Measurements from ENCODE around the gene KRT39. TPM values are rescaled to one million over a fixed set of nuclear protein-coding genes. Genes with fewer than 3 reads are reported as not detected.
A peak's percentile ranks its signal among the peaks of the same experiment; 100 is the strongest.

KRT39 gene
- total RNA-seq, 2 donors from 2014 or later: not detected

DNA sequence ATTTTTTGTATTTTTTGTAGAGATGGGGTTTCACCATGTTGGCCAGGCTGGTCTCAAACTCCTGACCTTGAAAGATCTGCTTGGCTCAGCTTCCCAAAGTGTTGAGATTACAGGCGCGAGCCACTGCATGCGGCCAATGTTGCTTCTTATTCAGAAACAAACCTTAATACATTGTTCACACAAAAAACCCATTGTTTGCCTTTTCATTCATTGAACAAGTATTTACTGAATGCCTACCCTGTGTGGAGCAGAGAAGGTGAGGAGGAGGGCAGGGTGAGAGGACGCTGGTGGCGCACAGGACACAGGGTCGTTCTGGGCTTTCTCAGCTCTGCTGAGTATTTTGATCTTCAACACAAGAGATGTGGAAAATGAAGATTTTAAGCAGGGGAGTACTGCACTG lies 21.3 kb downstream of the KRT39 start:
- peaks cover 3% of the 10 kb centered on the region for H3K4me1 ChIP-seq
- 33 to 45% methylated on average over 6 of the region's 6 CpGs for WGBS, 2 donors
- no peak overlapping the region for H3K27ac ChIP-seq
- no peak overlapping the region for H3K4me3 ChIP-seq
- no peaks in the 10 kb centered on the region for H3K36me3 ChIP-seq (replicated peaks in 1 of 2; ENCODE audit: insufficient read depth in 1 of 2, low read depth in 2 of 2)
- intact Hi-C loops (cut with DNase I): no loop called here
- ATAC-seq (peak; percentile 33), DNase-seq (no peak)
- no peaks in the 10 kb centered on the region for H3K27me3 ChIP-seq
- TF ChIP-seq POLR2A (IDR thresholded peaks at IDR 0.05) (no peak), CTCF (IDR thresholded peaks at IDR 0.05) (no peak)
- H3K9me3 ChIP-seq: no peaks in the 10 kb centered on the region

- H3K27ac ChIP-seq: no peak overlapping the region
- intact Hi-C loops (cut with DNase I): no loop called here
- H3K36me3 ChIP-seq (replicated peaks in 1 of 2; ENCODE audit: insufficient read depth in 1 of 2, low read depth in 2 of 2): no peaks in the 10 kb centered on the region
- no peaks in the 10 kb centered on the region for H3K27me3 ChIP-seq
- no peak for TF ChIP-seq CTCF (IDR thresholded peaks at IDR 0.05)
- TF ChIP-seq POLR2A (IDR thresholded peaks at IDR 0.05): no peak
- peaks cover 3% of the 10 kb centered on the region for H3K4me1 ChIP-seq
- H3K4me3 ChIP-seq: no peak overlapping the region
- ATAC-seq: no peak
- no peaks in the 10 kb centered on the region for H3K9me3 ChIP-seq
- DNase-seq: no peak
- WGBS, 2 donors: 7 to 32% methylated on average over 1 of the region's 1 CpG
Measured at GRCh38 chr17:40944531-40944930, 22.2 kb downstream of the KRT39 start.

DNA sequence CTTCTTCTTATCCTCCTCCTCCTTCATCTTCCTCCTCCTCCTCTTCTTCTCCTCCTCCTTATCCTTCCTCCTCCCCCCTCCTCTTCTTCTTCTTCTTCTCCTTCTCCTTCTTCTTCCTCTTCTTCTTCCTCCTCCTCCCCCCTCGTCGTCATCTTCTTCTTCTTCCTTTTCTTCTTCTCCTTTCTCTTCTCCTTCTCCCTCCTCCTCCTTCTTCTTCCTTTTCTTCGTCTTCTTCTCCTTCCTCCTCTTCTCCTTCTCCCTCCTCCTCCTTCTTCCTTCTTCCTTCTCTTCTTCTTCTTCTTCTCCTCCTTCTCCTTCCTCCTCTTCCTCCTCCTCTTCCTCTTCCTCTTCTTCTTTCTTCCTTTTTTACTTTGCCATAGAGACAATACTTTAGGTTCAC lies 24.2 kb downstream of the KRT39 start:
- intact Hi-C loops (cut with DNase I): no loop called here
- 62 to 71% methylated on average over 3 of the region's 3 CpGs for WGBS, 2 donors
- TF ChIP-seq CTCF (IDR thresholded peaks at IDR 0.05) (no peak), POLR2A (IDR thresholded peaks at IDR 0.05) (no peak)

DNA sequence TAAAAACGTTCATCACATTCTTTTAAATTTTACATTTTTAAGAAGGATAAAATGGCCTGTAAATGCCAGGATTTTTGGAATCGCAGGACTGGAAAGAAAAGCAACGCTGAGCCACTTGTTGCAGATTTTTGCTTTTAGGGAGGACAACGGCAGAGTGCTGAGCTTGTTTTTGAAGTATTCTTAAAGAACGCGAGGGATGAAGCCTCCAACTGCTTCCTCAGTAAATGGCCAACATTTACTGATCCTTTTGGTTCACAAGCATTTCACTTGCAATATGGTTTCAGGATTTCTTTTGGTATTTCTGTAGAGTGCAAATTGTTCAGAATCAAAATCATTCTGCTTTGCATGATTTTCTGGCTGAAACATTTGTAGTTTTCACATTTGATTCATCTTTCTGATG lies 26.5 kb downstream of the KRT39 start:
- TF ChIP-seq POLR2A (IDR thresholded peaks at IDR 0.05) (no peak), CTCF (IDR thresholded peaks at IDR 0.05) (no peak)
- no peak for ATAC-seq
- Histone ChIP-seq H3K4me3 (no peak overlapping the region), H3K36me3 (replicated peaks in 1 of 2; ENCODE audit: insufficient read depth in 1 of 2, low read depth in 2 of 2) (no peaks in the 10 kb centered on the region), H3K4me1 (peaks cover 17% of the 10 kb centered on the region), H3K9me3 (no peaks in the 10 kb centered on the region), H3K27me3 (no peaks in the 10 kb centered on the region), H3K27ac (no peak overlapping the region)
- no peak for DNase-seq
- intact Hi-C loops (cut with DNase I): no loop called here
- 76 to 79% methylated on average over 6 of the region's 6 CpGs for WGBS, 2 donors

More for the DNA sequence above, 24.2 kb downstream of the KRT39 start:
- no peaks in the 10 kb centered on the region for H3K27me3 ChIP-seq
- no peaks in the 10 kb centered on the region for H3K9me3 ChIP-seq
- DNase-seq: no peak
- H3K4me3 ChIP-seq: no peak overlapping the region
- no peak overlapping the region for H3K27ac ChIP-seq
- H3K4me1 ChIP-seq: peaks cover 10% of the 10 kb centered on the region
- no peak for ATAC-seq
- no peaks in the 10 kb centered on the region for H3K36me3 ChIP-seq (replicated peaks in 1 of 2; ENCODE audit: insufficient read depth in 1 of 2, low read depth in 2 of 2)

DNA sequence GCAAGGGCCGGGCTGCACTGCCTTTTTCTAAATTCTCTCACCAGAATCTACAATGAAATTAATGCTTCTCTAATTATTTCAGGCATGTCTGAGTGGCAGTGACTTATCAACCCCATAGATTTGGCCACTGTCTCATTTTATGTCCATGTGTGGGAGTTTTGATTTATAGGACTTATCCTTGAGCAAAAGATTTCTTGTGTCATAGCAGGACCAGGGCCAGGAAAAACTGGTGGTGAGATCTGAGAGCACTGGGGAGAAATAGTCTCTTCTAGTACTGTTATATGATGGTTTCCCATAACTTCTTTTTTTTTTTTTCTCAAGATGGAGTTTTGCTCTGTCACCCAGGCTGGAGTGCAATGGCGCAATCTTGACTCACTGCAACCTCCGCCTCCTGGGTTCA lies 27.8 kb downstream of the KRT39 start:
- Histone ChIP-seq H3K9me3 (no peaks in the 10 kb centered on the region), H3K27me3 (no peaks in the 10 kb centered on the region), H3K4me3 (no peak overlapping the region), H3K36me3 (replicated peaks in 1 of 2; ENCODE audit: insufficient read depth in 1 of 2, low read depth in 2 of 2) (no peaks in the 10 kb centered on the region), H3K27ac (no peak overlapping the region), H3K4me1 (peaks cover 15% of the 10 kb centered on the region)
- TF ChIP-seq CTCF (IDR thresholded peaks at IDR 0.05) (no peak), POLR2A (IDR thresholded peaks at IDR 0.05) (no peak)
- WGBS, 2 donors: 90 to 94% methylated on average over 3 of the region's 3 CpGs
- ATAC-seq (no peak), DNase-seq (no peak)
- intact Hi-C loops (cut with DNase I): no loop called here

Measured in body of pancreas (tissue), 4 donors.